ENCODE results near the gene SFRP4. TPM values are rescaled to one million over a fixed set of nuclear protein-coding genes. Genes with fewer than 3 reads are reported as not detected.

The SFRP4 gene
- total and polyA plus RNA-seq, 9 donors = 42.3 to 146 (median 81.5) TPM

DNA sequence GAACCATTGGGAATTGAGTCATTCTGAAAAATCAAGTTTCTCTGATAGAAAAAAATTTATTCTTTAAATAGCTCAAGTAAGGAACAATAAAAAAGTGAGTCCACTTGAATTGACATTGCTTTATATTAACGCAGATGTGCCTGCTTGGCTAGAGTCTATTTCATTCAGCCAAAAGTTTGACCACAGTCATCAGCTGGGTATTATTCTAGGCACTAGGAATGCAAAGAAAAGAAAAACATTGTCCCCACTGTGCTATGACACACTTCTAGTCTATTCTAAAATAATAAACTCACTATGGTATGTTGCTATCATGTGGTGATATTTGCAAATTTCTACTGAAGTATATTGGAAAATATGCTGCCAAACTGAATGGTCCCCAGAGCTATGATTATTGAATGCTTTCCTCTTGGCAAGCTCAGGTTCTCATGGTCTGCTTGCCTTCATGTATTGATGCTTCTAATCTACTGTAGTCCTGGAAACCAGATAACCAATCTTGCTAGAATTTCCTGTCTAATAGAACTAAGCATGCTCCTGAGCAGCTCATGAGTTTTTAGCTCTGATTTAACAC, 8.3 kb downstream of the SFRP4 start:
- Histone ChIP-seq H3K27me3 (no peaks in the 10 kb centered on the region), H3K4me1 (ENCODE audit: insufficient read depth) (no peaks in the 10 kb centered on the region), H3K9me3 (no peaks in the 10 kb centered on the region), H3K4me3 (no peak overlapping the region), H3K27ac (no peak overlapping the region), H3K36me3 (no peaks in the 10 kb centered on the region)
- WGBS, 3 donors = 69 to 86% (median 78%) methylated on average over 1 of the region's 1 CpG
- TF ChIP-seq POLR2A (IDR thresholded peaks at IDR 0.05) (no peak), EP300 (IDR thresholded peaks at IDR 0.05) (no peak)
- TF ChIP-seq, protein P1, sequence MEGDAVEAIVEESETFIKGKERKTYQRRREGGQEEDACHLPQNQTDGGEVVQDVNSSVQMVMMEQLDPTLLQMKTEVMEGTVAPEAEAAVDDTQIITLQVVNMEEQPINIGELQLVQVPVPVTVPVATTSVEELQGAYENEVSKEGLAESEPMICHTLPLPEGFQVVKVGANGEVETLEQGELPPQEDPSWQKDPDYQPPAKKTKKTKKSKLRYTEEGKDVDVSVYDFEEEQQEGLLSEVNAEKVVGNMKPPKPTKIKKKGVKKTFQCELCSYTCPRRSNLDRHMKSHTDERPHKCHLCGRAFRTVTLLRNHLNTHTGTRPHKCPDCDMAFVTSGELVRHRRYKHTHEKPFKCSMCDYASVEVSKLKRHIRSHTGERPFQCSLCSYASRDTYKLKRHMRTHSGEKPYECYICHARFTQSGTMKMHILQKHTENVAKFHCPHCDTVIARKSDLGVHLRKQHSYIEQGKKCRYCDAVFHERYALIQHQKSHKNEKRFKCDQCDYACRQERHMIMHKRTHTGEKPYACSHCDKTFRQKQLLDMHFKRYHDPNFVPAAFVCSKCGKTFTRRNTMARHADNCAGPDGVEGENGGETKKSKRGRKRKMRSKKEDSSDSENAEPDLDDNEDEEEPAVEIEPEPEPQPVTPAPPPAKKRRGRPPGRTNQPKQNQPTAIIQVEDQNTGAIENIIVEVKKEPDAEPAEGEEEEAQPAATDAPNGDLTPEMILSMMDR (IDR thresholded peaks at IDR 0.05) = no peak
- no peak for DNase-seq
- intact Hi-C loops (cut with DNase I) = no loop called here

DNA sequence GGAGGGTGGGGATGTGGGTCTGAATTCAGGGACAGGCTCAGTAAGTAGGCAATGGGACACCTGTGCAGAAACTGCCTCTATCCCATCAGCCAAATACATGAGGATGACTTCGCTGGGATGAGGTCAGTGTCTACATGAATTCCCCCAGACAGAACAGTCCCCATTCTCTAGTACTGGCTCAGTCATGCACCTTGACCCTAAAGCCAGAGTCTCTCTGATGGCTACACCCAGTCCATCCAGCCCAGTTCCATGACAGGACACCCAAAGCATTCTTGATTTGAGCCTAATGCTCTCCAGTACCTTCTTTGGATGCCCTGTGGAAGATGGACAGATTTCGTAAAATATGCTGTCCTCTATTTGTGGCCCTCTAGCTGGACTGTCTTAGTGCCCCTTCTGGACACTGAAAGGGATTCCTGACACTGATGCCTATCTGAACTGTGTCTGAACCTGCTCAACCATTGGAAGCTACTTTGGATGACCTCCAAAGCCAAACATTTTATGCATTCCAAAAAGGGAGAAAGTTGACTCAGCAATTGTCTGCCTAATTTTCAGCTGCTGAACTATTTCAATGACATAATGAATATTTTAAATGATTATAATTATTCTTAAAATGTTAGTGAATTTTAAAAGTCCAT, 14.6 kb downstream of the SFRP4 start:
- no peaks in the 10 kb centered on the region for H3K36me3 ChIP-seq
- H3K4me1 ChIP-seq (ENCODE audit: insufficient read depth) = peaks cover 2% of the 10 kb centered on the region
- no peaks in the 10 kb centered on the region for H3K27me3 ChIP-seq
- H3K4me3 ChIP-seq = no peak overlapping the region
- peak overlapping the region; percentile 17 to 57 for H3K27ac ChIP-seq
- no peaks in the 10 kb centered on the region for H3K9me3 ChIP-seq
- whole genome bisulfite sequencing, 3 donors = 97 to 98% (median 97%) methylated on average over 2 of the region's 2 CpGs
- TF ChIP-seq EP300 (IDR thresholded peaks at IDR 0.05) (no peak), POLR2A (IDR thresholded peaks at IDR 0.05) (no peak)
- TF ChIP-seq, protein P1 (IDR thresholded peaks at IDR 0.05) = no peak
- no peak for DNase-seq
- intact Hi-C loops (cut with DNase I) = loop anchor here in 3 of 4 donors (2.0 to 5.0 kb wide), 3 partner anchors 319 to 321 kb away; no protein-coding TSS in a partner anchor

DNA sequence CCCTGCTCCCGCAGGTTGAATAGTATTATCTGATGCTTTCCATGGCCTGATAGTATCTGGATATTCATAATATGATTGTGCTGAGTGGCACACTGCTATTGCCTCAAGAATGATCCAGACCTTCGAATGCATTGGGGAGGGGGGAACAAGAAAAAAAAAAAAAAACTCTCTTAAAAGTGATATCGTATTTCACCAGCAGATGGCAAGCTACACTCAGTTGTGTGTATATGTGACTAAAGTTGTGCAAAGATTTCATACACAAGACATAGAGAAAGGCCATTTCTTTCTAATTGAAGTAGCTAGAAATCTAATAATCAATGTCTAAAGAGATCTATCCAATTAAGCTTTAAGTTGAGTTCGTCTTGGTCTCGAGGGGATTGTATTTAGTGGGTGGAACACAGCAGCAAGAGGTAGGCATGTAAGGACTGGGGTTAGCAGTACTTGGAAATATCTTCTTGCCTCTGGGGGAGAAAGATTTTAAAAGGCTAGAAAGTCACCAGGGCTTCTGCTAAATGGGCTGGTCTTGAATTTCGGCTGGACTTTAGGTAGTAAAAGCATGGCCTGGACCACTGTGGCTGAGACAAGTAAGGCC, 15.3 kb downstream of the SFRP4 start:
- no peak overlapping the region for H3K4me3 ChIP-seq
- no peaks in the 10 kb centered on the region for H3K36me3 ChIP-seq
- H3K4me1 ChIP-seq (ENCODE audit: insufficient read depth) = peaks cover 2% of the 10 kb centered on the region
- H3K27me3 ChIP-seq = no peaks in the 10 kb centered on the region
- no peak for TF ChIP-seq EP300 (IDR thresholded peaks at IDR 0.05)
- TF ChIP-seq, protein P1 (IDR thresholded peaks at IDR 0.05) = peak; percentile 63 to 68 (median 66)
- H3K27ac ChIP-seq = peak overlapping the region in 1 of 2 donors; percentile 17
- H3K9me3 ChIP-seq = no peaks in the 10 kb centered on the region
- WGBS, 3 donors = 9 to 15% (median 13%) methylated on average over 6 of the region's 6 CpGs
- intact Hi-C loops (cut with DNase I) = loop anchor here in 3 of 4 donors (2.0 to 5.0 kb wide), 3 partner anchors 319 to 321 kb away; no protein-coding TSS in a partner anchor
- DNase-seq = no peak

DNA sequence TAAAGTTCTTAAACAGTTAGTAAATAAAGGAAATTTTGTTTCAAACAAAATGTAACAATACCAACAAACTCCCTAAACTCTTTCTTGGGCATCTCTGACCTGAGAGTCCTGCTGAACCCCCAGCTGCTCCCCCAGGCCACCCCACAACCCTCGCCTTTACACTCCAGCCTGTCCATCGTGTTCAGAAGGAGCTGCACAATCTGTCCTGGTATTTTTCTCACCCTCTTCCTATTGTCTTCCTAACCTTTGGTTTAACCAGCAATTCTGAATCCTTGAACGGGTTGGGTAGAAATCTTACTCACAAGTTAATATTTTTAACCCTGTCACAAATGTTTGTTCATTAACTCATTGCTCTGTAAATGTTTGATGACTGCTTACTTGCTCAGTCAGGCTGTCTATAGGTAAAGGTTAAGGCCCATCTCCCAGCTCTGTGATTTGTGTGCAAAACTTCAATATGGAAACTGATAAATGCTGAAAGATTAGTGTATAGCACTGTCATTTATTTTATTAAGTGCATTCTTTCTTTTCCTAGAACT, 16.8 kb downstream of the SFRP4 start:
- DNase-seq = no peak
- TF ChIP-seq POLR2A (IDR thresholded peaks at IDR 0.05) (no peak), EP300 (IDR thresholded peaks at IDR 0.05) (no peak)
- no peaks in the 10 kb centered on the region for H3K9me3 ChIP-seq
- H3K4me1 ChIP-seq (ENCODE audit: insufficient read depth) = peaks cover 2% of the 10 kb centered on the region
- H3K36me3 ChIP-seq = no peaks in the 10 kb centered on the region
- intact Hi-C loops (cut with DNase I) = loop anchor here (2.0 to 5.0 kb wide), 3 partner anchors 321 to 323 kb away; no protein-coding TSS in a partner anchor
- no peaks in the 10 kb centered on the region for H3K27me3 ChIP-seq
- H3K4me3 ChIP-seq = no peak overlapping the region
- WGBS, 3 donors = 73 to 77% (median 74%) methylated on average over 3 of the region's 3 CpGs
- no peak overlapping the region for H3K27ac ChIP-seq
